Body of pancreas (tissue), 4 donors: ENCODE results near the gene SPA17.

ENCODE experiments used
- POLR2A ChIP-seq, 3 donors: fragments of 450-650 bp; IDR thresholded peaks; one replicate each; pipeline ENCODE4 v1.6.1; 2016; ENCODE audit warnings: antibody characterized with exemption in 3 of 3, mild to moderate bottlenecking in 2 of 3
- TF ChIP-seq, protein P1 (sequence below), 7 experiments: fragments of 450-650 bp in 4 of 7; fragments of 200-600 bp in 3 of 7; sonication (generic) in 3 of 7; IDR thresholded peaks; one replicate each; pipeline ENCODE4 v1.5.1; 2016 to 2019; ENCODE audit warnings: antibody characterized with exemption in 7 of 7

DNA sequence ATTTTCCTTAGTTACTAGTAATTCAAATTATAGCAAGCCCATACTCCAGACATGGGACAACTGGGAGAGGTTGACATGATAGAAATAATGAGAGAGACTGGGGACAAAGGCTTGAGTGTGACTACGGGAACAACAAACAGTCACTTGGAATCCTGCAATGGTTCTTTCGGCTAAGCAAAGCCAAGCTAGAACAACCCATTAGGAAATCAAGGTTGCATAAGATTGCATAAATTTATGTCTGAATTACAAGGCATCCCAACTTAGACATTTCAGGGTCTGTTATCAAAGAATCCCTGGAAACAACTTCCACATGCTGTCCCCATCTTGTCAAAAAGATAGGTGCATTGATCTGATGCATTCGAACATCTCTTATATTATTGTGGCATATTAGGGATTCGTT is 55.9 kb downstream of the SPA17 start:
- TF ChIP-seq, protein P1, sequence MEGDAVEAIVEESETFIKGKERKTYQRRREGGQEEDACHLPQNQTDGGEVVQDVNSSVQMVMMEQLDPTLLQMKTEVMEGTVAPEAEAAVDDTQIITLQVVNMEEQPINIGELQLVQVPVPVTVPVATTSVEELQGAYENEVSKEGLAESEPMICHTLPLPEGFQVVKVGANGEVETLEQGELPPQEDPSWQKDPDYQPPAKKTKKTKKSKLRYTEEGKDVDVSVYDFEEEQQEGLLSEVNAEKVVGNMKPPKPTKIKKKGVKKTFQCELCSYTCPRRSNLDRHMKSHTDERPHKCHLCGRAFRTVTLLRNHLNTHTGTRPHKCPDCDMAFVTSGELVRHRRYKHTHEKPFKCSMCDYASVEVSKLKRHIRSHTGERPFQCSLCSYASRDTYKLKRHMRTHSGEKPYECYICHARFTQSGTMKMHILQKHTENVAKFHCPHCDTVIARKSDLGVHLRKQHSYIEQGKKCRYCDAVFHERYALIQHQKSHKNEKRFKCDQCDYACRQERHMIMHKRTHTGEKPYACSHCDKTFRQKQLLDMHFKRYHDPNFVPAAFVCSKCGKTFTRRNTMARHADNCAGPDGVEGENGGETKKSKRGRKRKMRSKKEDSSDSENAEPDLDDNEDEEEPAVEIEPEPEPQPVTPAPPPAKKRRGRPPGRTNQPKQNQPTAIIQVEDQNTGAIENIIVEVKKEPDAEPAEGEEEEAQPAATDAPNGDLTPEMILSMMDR (IDR thresholded peaks at IDR 0.05): no peak
- TF ChIP-seq POLR2A (IDR thresholded peaks at IDR 0.05): no peak
